GM12875 (cell line): ENCODE results near the gene KIAA1210.

ENCODE experiments used
- H3K4me3 ChIP-seq: one replicate; pipeline ENCODE4 v1.5.1; 2011; ENCODE audit warnings: low read depth, low read length, control low read depth
- TF ChIP-seq, protein P1 (sequence below): IDR thresholded peaks from 2 replicates; pipeline ENCODE4 v1.5.1; 2011; ENCODE audit warnings: low read depth, mild to moderate bottlenecking, control low read depth, inconsistent platforms, low read length, moderate library complexity, borderline replicate concordance; ENCODE audit not compliant: insufficient read depth

Gene KIAA1210

DNA sequence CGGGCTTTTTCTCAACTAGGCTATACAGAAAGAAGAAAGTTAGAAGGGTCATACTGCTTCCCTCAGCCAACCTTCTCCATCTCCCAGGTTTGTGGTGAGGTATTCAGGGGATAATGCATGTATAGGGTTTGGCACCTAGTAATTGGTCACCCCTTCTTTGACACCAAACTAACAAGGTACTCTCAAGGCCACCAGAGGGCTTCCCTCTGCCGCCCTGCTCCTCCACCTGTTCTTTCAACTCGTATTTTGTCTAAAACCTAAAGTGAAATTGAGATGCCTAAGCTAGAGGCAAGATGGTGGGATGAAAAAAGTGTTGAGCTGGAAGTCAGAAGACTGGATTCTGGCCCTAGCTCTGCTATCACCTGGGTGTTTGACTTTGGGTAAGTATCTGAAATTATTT, 32.8 kb downstream of the KIAA1210 start:
- TF ChIP-seq, protein P1, sequence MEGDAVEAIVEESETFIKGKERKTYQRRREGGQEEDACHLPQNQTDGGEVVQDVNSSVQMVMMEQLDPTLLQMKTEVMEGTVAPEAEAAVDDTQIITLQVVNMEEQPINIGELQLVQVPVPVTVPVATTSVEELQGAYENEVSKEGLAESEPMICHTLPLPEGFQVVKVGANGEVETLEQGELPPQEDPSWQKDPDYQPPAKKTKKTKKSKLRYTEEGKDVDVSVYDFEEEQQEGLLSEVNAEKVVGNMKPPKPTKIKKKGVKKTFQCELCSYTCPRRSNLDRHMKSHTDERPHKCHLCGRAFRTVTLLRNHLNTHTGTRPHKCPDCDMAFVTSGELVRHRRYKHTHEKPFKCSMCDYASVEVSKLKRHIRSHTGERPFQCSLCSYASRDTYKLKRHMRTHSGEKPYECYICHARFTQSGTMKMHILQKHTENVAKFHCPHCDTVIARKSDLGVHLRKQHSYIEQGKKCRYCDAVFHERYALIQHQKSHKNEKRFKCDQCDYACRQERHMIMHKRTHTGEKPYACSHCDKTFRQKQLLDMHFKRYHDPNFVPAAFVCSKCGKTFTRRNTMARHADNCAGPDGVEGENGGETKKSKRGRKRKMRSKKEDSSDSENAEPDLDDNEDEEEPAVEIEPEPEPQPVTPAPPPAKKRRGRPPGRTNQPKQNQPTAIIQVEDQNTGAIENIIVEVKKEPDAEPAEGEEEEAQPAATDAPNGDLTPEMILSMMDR: no peak
- no peak overlapping the region for H3K4me3 ChIP-seq

DNA sequence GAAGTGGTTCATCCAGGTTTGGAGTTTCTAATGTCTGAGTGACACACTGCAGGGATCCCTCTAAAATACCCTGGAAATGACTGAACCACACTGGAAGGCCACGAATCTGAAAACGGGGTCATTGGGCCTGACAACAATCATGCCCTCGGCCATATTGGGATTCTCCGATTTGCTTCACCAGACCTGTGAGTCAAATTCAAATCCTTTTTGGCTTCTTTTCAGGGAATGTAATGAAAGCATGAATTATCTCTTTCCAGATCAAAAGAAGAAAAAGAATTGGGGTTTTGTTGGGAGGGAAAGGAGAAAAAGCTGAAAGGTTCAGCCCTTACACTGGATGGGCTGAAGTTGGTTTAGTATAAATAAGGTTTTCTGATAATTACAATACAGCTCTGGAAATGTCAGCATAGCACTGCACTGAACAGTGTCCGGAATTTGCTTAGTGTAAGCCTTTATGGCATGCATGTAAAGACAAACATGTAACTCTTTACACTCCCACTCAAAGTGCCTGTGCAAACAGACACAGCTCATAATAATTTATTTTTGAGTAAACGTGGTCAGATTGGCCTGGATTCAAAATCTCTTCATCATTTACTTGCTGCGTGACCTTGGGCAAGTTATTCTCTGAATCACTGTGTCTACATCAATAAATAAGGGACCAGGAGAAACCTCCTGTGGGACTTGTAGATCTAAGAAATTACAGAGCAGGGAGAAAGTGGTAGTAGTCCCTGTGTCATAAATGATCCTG, 33.4 kb downstream of the KIAA1210 start:
- no peak overlapping the region for H3K4me3 ChIP-seq
- TF ChIP-seq, protein P1: no peak

DNA sequence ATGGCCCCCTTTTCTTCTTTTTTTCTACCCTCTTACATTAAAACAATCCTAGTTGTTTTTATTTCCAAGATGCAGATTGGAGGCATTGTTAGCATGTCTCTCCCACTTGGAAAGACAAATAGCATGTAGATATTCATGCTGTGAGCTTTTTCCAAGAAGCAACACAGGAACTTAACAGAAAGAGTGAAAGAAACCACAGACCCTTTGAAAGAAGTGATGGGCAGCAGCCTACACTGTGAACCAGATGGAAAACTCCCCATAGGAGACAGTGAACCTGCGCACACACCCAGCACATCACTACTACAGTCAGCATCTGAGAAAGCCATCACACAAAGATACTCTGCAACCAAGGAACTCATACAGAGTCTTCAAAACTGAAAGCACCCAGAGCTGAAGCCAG, 37.0 kb downstream of the KIAA1210 start:
- H3K4me3 ChIP-seq: no peak overlapping the region
- TF ChIP-seq, protein P1: no peak

DNA sequence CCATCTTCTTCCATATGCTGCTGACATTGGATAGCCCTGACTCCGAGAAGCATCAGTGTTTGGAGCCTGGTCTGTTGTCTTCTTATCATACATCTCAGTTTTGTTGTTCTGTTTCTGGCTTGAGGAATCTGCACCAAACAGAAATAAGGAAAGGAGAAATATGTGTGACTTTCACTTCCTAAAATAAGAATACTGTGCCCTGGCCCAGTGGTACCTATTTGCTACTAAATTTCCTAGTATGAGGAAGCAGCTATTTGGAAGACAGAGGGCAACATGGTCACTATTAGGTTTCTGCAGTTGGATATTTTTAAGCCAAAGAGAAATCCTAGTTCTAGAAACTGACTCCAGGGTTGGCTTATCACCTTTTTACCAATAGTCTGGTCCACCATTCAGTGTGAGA, 38.0 kb downstream of the KIAA1210 start:
- TF ChIP-seq, protein P1: no peak
- H3K4me3 ChIP-seq: no peak overlapping the region

DNA sequence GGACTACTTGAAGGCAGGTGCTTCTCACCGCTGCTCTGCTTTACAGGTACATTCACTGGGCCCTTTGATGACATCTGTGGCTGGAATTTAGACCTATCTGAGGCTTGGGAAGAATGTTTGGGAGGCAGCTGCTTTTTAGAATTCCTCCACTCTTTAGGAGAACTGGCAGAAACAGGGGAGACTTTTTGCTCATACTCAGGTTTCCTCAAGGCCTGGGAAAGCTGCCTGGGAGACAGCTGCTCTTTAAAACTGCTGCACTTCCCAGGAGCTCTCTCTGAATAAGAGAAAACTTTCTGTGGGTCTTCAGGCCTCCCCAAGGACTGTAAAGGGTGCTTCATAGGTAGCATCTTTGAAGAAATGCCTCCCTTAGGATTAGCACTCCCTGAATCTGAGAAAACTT, 40.5 kb downstream of the KIAA1210 start:
- H3K4me3 ChIP-seq: no peak overlapping the region
- TF ChIP-seq, protein P1: no peak

DNA sequence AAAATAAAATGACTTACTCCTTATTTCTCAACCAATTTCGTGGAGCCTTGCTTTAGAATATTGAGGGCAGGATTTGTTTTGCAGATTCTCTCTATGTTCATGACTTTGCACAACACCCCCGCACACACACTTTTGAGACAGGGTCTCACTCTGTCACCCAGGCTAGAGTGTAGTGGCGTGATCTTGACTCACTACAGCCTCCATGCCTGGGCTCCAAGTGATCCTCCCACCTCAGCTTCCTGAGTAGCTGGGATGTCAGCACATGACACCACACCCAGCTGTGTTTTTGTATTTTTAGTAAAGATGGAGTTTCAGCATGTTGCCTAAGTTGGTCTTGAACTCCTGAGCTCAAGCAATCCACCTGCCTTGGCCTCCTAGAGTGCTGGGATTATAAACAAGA, 42.8 kb downstream of the KIAA1210 start:
- TF ChIP-seq, protein P1: no peak
- H3K4me3 ChIP-seq: no peak overlapping the region

DNA sequence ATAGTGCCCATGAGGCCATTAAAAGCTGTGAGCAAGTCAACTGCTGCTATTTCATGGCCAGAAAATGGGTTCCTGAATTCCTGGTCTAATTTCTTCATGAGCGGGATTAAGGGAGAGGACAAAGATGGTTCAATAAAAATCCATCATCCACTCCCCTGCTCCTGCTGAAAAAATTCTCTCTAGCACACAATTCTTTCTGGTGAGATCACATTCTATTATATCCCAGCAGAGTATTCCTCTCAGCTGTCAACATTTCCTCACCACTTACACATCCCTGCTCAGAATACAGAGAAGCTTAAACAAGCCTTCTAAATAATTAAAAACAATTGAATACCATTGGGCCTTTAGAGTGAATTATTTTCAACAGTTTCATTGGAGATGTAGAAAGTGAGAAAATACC, 45.3 kb downstream of the KIAA1210 start:
- TF ChIP-seq, protein P1: no peak
- H3K4me3 ChIP-seq: no peak overlapping the region
